Esophagus muscularis mucosa (tissue), 4 donors: Measurements from ENCODE around the gene LTBP2.

Experiments
- CTCF ChIP-seq, 3 experiments: fragments of 200-600 bp in 2 of 3; fragments of 450-650 bp in 1 of 3; sonication (generic) in 2 of 3; IDR thresholded peaks; one replicate each; pipeline ENCODE4 v1.5.1; 2017 to 2019; ENCODE audit warnings: antibody characterized with exemption in 3 of 3, mild to moderate bottlenecking in 2 of 3, moderate library complexity in 1 of 3
- EP300 ChIP-seq: sonication (generic); formaldehyde crosslinking; IDR thresholded peaks from one replicate; pipeline ENCODE4 v1.6.1; 2017; ENCODE audit warnings: antibody characterized with exemption
- POLR2A ChIP-seq: fragments of 450-650 bp; IDR thresholded peaks from one replicate; pipeline ENCODE4 v1.6.1; 2017; ENCODE audit warnings: antibody characterized with exemption, moderate library complexity, mild to moderate bottlenecking, low read depth
- POLR2AphosphoS5 ChIP-seq, 2 donors: sonication (generic); formaldehyde crosslinking; IDR thresholded peaks; one replicate each; pipeline ENCODE4 v1.6.1; 2017; ENCODE audit warnings: antibody characterized with exemption in 2 of 2

DNA sequence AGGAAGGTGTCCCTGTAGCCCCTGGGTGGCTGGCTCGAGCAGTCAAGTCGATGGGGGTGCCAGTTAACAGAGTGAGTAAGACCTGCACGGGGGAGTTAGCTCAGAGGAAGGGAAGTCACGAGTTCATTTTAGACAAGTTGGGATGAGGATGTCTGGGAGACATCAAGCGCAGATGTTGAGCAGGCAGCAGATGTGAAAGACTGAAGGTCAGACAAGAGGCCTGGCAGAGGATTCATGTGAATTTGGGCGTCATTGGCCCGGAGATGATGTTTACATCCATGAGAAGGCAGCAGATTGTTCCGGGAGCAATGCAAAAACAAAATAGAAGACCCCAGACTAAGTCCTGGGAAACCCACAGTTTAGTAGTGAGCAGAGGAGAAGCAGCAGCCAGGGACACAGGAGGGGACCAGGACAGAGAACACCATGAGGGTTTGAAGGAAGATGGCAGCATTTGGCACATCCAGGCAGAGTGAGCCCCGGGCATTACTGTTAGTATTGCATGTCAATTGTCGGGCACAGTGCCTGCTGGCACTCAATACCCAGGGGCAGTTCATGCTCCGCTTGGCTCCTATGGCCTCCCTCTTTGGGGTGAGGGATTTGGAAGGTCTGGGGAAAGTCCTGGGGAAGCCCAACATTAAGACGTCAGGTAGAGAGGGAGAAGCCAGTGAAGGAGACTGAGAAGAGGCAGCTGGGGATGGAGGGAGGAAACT is 15.1 kb downstream of the LTBP2 start:
- peak in 1 of 2 donors; percentile 41 for TF ChIP-seq POLR2AphosphoS5 (IDR thresholded peaks at IDR 0.05)
- TF ChIP-seq EP300 = no peak
- TF ChIP-seq POLR2A = no peak
- no peak for TF ChIP-seq CTCF (IDR thresholded peaks at IDR 0.05)
